ENCODE results near the gene NT5C3B. TPM values are rescaled to one million over a fixed set of nuclear protein-coding genes. Genes with fewer than 3 reads are reported as not detected.
A peak's percentile ranks its signal among the peaks of the same experiment; 100 is the strongest.
"Not testable (repeated sequence)": the region's sequence is repeated elsewhere in the genome, so short reads cannot be mapped to it uniquely, and the experiment has no call there.

NT5C3B gene
- total RNA-seq, 1 donor from 2014 or later: 123 TPM

DNA sequence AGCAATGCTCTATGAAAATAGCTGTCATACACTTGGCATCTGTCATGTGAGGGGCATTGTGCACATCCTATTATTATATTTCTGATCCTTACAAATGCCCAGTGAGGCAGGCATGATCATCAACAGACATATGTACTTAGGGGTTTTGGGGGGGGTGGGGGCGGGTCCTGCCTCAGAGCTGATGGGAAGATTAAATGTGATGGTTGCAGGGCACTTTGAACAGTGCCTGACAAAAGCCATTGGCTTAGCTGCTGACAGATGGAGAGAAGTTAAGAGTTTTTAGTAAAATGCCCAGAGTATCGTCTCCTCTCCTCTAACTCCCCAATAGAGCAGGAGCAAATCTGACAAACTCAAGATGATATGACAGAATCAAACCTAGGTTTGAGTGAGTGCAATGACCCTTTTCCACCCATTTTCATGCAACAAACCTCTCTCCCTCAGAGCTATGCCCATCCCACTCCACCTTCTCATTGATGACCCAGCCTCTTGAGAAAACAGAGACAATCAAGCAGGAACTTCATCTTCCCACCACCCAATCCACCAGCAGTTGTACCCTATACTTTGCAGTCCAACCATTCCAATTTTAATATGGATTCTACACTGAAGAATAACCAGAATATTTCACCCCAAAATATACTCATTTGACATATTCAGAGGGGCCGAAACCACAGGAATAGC lies 24.4 kb upstream of the NT5C3B start:
- TF ChIP-seq CTCF (conservative IDR thresholded peaks at IDR 0.05): no peak
- H3K27ac Mint-ChIP-seq (ENCODE audit: unreplicated experiment): peak overlapping the region; percentile 21
- H3K36me3 Mint-ChIP-seq (ENCODE audit: low read depth): no peaks in the 10 kb centered on the region
- peak overlapping the region; percentile 4 for H3K4me3 Mint-ChIP-seq
- DNase-seq (ENCODE audit: low read depth, low spot score): no peak
- no peaks in the 10 kb centered on the region for H3K27me3 Mint-ChIP-seq (ENCODE audit: low read depth)
- H3K9me3 Mint-ChIP-seq: no peaks in the 10 kb centered on the region
- H3K4me1 Mint-ChIP-seq: peaks cover 16% of the 10 kb centered on the region

GRCh38 chr17:41851382-41851781 lies 15.3 kb upstream of the NT5C3B start:
- H3K4me3 Mint-ChIP-seq; H3K27me3 Mint-ChIP-seq (ENCODE audit: low read depth); H3K4me1 Mint-ChIP-seq; H3K36me3 Mint-ChIP-seq (ENCODE audit: low read depth); H3K27ac Mint-ChIP-seq (ENCODE audit: unreplicated experiment); DNase-seq (ENCODE audit: low read depth, low spot score); H3K9me3 Mint-ChIP-seq: not testable (repeated sequence)

GRCh38 chr17:41849251-41849990 lies 13.4 kb upstream of the NT5C3B start:
- no peaks in the 10 kb centered on the region for H3K9me3 Mint-ChIP-seq
- H3K27me3 Mint-ChIP-seq (ENCODE audit: low read depth): no peaks in the 10 kb centered on the region
- no peak for TF ChIP-seq CTCF (conservative IDR thresholded peaks at IDR 0.05)
- DNase-seq (ENCODE audit: low read depth, low spot score): no peak
- no peak overlapping the region for H3K27ac Mint-ChIP-seq (ENCODE audit: unreplicated experiment)
- no peak overlapping the region for H3K4me3 Mint-ChIP-seq
- H3K4me1 Mint-ChIP-seq: no peaks in the 10 kb centered on the region
- no peaks in the 10 kb centered on the region for H3K36me3 Mint-ChIP-seq (ENCODE audit: low read depth)

- TF ChIP-seq CTCF (conservative IDR thresholded peaks at IDR 0.05): no peak
- Mint-ChIP-seq H3K27ac (ENCODE audit: unreplicated experiment) (no peak overlapping the region), H3K9me3 (no peaks in the 10 kb centered on the region), H3K27me3 (ENCODE audit: low read depth) (no peaks in the 10 kb centered on the region), H3K36me3 (ENCODE audit: low read depth) (no peaks in the 10 kb centered on the region), H3K4me1 (no peaks in the 10 kb centered on the region), H3K4me3 (no peak overlapping the region)
- no peak for DNase-seq (ENCODE audit: low read depth, low spot score)
Measured at GRCh38 chr17:41848788-41849187, 12.8 kb upstream of the NT5C3B start.

DNA sequence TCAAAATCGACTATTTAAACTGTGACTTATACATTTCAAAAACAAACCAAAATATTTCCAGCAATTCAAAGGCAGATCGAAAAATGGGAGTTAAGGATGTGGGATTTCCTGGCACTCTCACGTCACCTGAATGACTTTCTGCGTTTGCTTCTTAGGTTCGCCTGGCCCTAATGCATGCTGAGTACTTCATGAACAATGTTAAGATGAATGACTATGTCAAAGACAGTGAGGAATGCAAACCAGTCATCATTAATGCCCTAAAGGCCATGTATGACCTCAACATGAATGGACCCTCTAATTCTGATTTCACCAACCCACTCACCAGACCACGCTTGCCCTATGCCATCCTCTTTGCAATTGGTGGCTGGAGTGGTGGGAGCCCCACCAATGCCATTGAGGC lies 8.9 kb upstream of the NT5C3B start:
- H3K4me1 Mint-ChIP-seq: no peaks in the 10 kb centered on the region
- H3K36me3 Mint-ChIP-seq (ENCODE audit: low read depth): no peaks in the 10 kb centered on the region
- H3K27me3 Mint-ChIP-seq (ENCODE audit: low read depth): no peaks in the 10 kb centered on the region
- H3K4me3 Mint-ChIP-seq: no peak overlapping the region
- no peaks in the 10 kb centered on the region for H3K9me3 Mint-ChIP-seq
- no peak for DNase-seq (ENCODE audit: low read depth, low spot score)
- no peak for TF ChIP-seq CTCF (conservative IDR thresholded peaks at IDR 0.05)
- no peak overlapping the region for H3K27ac Mint-ChIP-seq (ENCODE audit: unreplicated experiment)

DNA sequence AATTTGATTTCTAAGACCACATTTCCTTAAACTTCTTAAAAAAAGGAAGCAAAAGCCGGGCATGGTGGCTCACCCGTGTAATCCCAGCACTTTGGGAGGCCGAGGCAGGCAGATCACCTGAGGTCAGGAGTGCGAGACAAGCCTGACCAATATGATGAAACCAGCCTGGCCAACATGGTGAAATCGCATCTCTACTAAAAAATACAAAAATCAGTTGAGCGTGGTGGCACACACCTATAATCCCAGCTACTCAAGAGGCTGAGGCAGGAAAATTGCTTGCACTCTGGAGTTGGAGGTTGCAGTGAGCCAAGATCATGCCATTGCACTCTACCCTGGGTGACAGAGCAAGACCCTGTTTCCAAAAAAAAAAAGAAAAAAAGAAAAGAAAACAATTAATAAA lies 4.7 kb upstream of the NT5C3B start:
- not testable (repeated sequence) for H3K9me3 Mint-ChIP-seq; H3K27ac Mint-ChIP-seq (ENCODE audit: unreplicated experiment); H3K4me3 Mint-ChIP-seq; DNase-seq (ENCODE audit: low read depth, low spot score); H3K27me3 Mint-ChIP-seq (ENCODE audit: low read depth); H3K36me3 Mint-ChIP-seq (ENCODE audit: low read depth); H3K4me1 Mint-ChIP-seq

DNA sequence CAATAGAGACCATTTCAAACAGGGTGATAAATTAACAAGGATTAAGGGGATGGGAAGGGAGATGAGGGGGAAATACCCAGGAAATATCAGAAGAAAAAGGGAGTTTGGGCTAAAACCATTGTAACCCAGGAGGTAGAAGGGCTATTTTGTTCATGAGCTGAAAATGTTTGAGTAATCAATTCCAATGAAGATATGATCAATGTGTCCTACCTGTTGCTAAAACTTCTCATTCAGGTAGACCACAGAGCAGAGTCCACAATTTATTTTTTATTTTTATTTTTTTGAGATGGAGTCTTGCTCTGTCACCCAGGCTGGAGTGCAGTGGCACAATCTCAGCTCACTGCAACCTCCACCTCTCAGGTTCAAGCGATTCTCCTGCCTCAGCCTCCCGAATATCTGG lies 3.4 kb upstream of the NT5C3B start:
- not testable (repeated sequence) for H3K4me3 Mint-ChIP-seq; H3K36me3 Mint-ChIP-seq (ENCODE audit: low read depth); H3K27me3 Mint-ChIP-seq (ENCODE audit: low read depth); H3K27ac Mint-ChIP-seq (ENCODE audit: unreplicated experiment); DNase-seq (ENCODE audit: low read depth, low spot score); H3K9me3 Mint-ChIP-seq
- peaks cover 11% of the 10 kb centered on the region for H3K4me1 Mint-ChIP-seq
